ENCODE data around the gene E2F7. TPM values are rescaled to one million over a fixed set of nuclear protein-coding genes. Genes with fewer than 3 reads are reported as not detected.

E2F7 gene
- total and polyA plus RNA-seq, 2 of the 4 experiments (the other 2 are of a cell fraction), result 6.0 to 8.1 TPM

- H3K4me3 ChIP-seq (ENCODE audit: insufficient read depth, low read depth, low read length), result no peak overlapping the region
- H3K9me1 ChIP-seq (ENCODE audit: insufficient read depth, low read length), result peaks cover 1% of the 10 kb centered on the region; the same call in 1 of the 2 replicates
- in situ Hi-C loops (cut with MboI; ENCODE audit: low sequenced_read_pairs) (no loop called here), dilution Hi-C loops (cut with HindIII; ENCODE audit: low sequenced_read_pairs, unreplicated experiment) (no loop called here), intact Hi-C loops (cut with micrococcal nuclease) (no loop called here)
- peaks cover 3% of the 10 kb centered on the region; the same call in 1 of the 2 replicates for H3K4me1 ChIP-seq (ENCODE audit: control insufficient read depth, insufficient read depth, low read length)
- H4K20me1 ChIP-seq (ENCODE audit: insufficient read depth, low read length), result no peaks in the 10 kb centered on the region
- H3K36me3 ChIP-seq (ENCODE audit: control insufficient read depth, insufficient read depth, low read length), result no peaks in the 10 kb centered on the region
- H2AFZ ChIP-seq (replicated peaks; ENCODE audit: low read length, poor library complexity), result no peak overlapping the region
- no peak overlapping the region for H2BK5ac ChIP-seq (ENCODE audit: low read depth, low read length, poor library complexity, severe bottlenecking)
- no peak overlapping the region for H3K14ac ChIP-seq (replicated peaks; ENCODE audit: low read depth, low read length)
- ATAC-seq (ENCODE audit: low read depth), result no peak
- no peak overlapping the region for H4K5ac ChIP-seq (ENCODE audit: low read depth, low read length)
- TF ChIP-seq MAFK (IDR thresholded peaks at IDR 0.05; ENCODE audit: low read depth, low read length) (no peak), ELK1 (IDR thresholded peaks at IDR 0.05; ENCODE audit: borderline replicate concordance, low read depth, low read length) (no peak), POLR2A (IDR thresholded peaks at IDR 0.05; ENCODE audit: low read depth, low read length) (no peak), RAD21 (IDR thresholded peaks at IDR 0.05; ENCODE audit: low read length) (no peak), SMC3 (IDR thresholded peaks at IDR 0.05; ENCODE audit: low read depth, low read length) (no peak), MXI1 (IDR thresholded peaks at IDR 0.05; ENCODE audit: borderline replicate concordance, low read depth, low read length) (no peak), RFX5 (IDR thresholded peaks at IDR 0.05; ENCODE audit: low read depth, low read length) (no peak), CTCF (conservative IDR thresholded peaks at IDR 0.05; ENCODE audit: low read depth, low read length) (no peak), NFE2L2 (IDR thresholded peaks at IDR 0.05; ENCODE audit: low read depth, low read length) (no peak), USF2 (IDR thresholded peaks at IDR 0.05; ENCODE audit: low read depth, low read length) (no peak), CEBPB (IDR thresholded peaks at IDR 0.05; ENCODE audit: low read depth, low read length) (no peak), BHLHE40 (IDR thresholded peaks at IDR 0.05; ENCODE audit: low read depth, low read length) (no peak), RCOR1 (IDR thresholded peaks at IDR 0.05; ENCODE audit: insufficient replicate concordance, low read length) (no peak), MAZ (IDR thresholded peaks at IDR 0.05; ENCODE audit: borderline replicate concordance, low read depth, low read length) (no peak), CHD1 (IDR thresholded peaks at IDR 0.05; ENCODE audit: low read depth, low read length) (no peak), FOS (IDR thresholded peaks at IDR 0.05; ENCODE audit: low read depth, low read length) (no peak)
- no peak overlapping the region for H3K4ac ChIP-seq (ENCODE audit: low read depth, low read length)
- no CpG with 5 or more reads among the region's 1 CpG for WGBS, 2 experiments (ENCODE audit: extremely low coverage in 2 of 2, insufficient read length in 1 of 2)
- no peak overlapping the region for H2BK20ac ChIP-seq (ENCODE audit: low read depth, low read length)
- H3K4me2 ChIP-seq (ENCODE audit: low read depth, low read length), result no peak overlapping the region
- no peaks in the 10 kb centered on the region for H3K79me1 ChIP-seq (ENCODE audit: low read depth in 1 of 2, low read length in 2 of 2)
- no peak overlapping the region for H2BK120ac ChIP-seq (ENCODE audit: low read depth, low read length)
- POLR2A ChIA-PET (ENCODE audit: unreplicated experiment), result no interaction called here
- H3K23ac ChIP-seq (ENCODE audit: low read depth, low read length), result no peak overlapping the region
- 0 out of 2 replicates have a peak, but pooled peaks cover 2% of the 10 kb centered on the region for H3K9me3 ChIP-seq (ENCODE audit: control insufficient read depth, insufficient read depth, low read length)
- no peaks in the 10 kb centered on the region for H3K27me3 ChIP-seq (ENCODE audit: control insufficient read depth, insufficient read depth, low read length)
- no peak for DNase-seq
- H3K18ac ChIP-seq (ENCODE audit: low read depth, low read length), result no peak overlapping the region
- no peak overlapping the region for H2BK15ac ChIP-seq (ENCODE audit: low read depth, low read length)
- CTCF ChIA-PET, result no interaction called here
- no peak overlapping the region for H4K8ac ChIP-seq (ENCODE audit: low read depth in 2 of 2, low read length in 2 of 2)
- no peak overlapping the region for H4K91ac ChIP-seq (ENCODE audit: insufficient read depth, low read depth, low read length)
- H3K56ac ChIP-seq (ENCODE audit: extremely low read depth, insufficient read depth, low read length), result no peak overlapping the region
- no peak overlapping the region for H2AK5ac ChIP-seq (ENCODE audit: low read depth, low read length)
- BruUV-seq (replicated peaks), result no TSS peak
- H2AK9ac ChIP-seq (replicated peaks; ENCODE audit: low read depth, low read length, poor library complexity), result no peak overlapping the region
- H3K27ac ChIP-seq (ENCODE audit: insufficient read depth, low read length), result no peak overlapping the region
- no peak overlapping the region for H3K9ac ChIP-seq (ENCODE audit: low read depth, low read length)
These were observed 43.3 kb upstream of the E2F7 start for GRCh38 chr12:77108707-77109106.

Data from IMR-90 (cell line).